HEK293 (cell line): ENCODE results near the gene PLCH2.
A peak's percentile ranks its signal among the peaks of the same experiment; 100 is the strongest.

Experiments used
- EGR2 ChIP-seq: fragments of 450-650 bp; formaldehyde crosslinking; IDR thresholded peaks from 2 replicates; pipeline ENCODE4 v1.5.1; 2016; ENCODE audit warnings: low read depth, missing biosample characterization, missing genetic modification characterization
- INSM2 ChIP-seq: fragments of 450-650 bp; formaldehyde crosslinking; IDR thresholded peaks from 2 replicates; pipeline ENCODE4 v1.5.1; 2016; ENCODE audit warnings: missing biosample characterization, missing genetic modification characterization
- KLF8 ChIP-seq: fragments of 450-650 bp; formaldehyde crosslinking; IDR thresholded peaks from 2 replicates; pipeline ENCODE4 v1.5.1; 2016; ENCODE audit warnings: missing biosample characterization, missing genetic modification characterization
- MEIS1 ChIP-seq: sonication (generic); formaldehyde crosslinking; IDR thresholded peaks from 2 replicates; pipeline ENCODE4 v1.8.1; 2022; ENCODE audit warnings: missing genetic modification reagents, mild to moderate bottlenecking, borderline replicate concordance
- PRDM6 ChIP-seq: fragments of 450-650 bp; formaldehyde crosslinking; IDR thresholded peaks from 2 replicates; pipeline ENCODE4 v1.5.1; 2017; ENCODE audit warnings: missing biosample characterization, missing genetic modification characterization
- RBAK ChIP-seq: fragments of 450-650 bp; formaldehyde crosslinking; IDR thresholded peaks from 2 replicates; pipeline ENCODE4 v1.5.1; 2016; ENCODE audit warnings: missing biosample characterization, missing genetic modification characterization
- ZBTB44 ChIP-seq: fragments of 450-650 bp; IDR thresholded peaks from 2 replicates; pipeline ENCODE4 v1.5.1; 2018; ENCODE audit warnings: missing biosample characterization, mild to moderate bottlenecking, missing genetic modification characterization
- ZBTB48 ChIP-seq: fragments of 450-650 bp; formaldehyde crosslinking; IDR thresholded peaks from 2 replicates; pipeline ENCODE4 v1.5.1; 2016; ENCODE audit warnings: missing biosample characterization, missing genetic modification characterization
- ZFP37 ChIP-seq: fragments of 450-650 bp; formaldehyde crosslinking; IDR thresholded peaks from 2 replicates; pipeline ENCODE4 v1.5.1; 2016; ENCODE audit warnings: missing biosample characterization, missing genetic modification characterization
- ZNF26 ChIP-seq: fragments of 450-650 bp; formaldehyde crosslinking; IDR thresholded peaks from 2 replicates; pipeline ENCODE4 v1.5.1; 2016; ENCODE audit warnings: missing biosample characterization, missing genetic modification characterization
- ZNF394 ChIP-seq: fragments of 450-650 bp; formaldehyde crosslinking; IDR thresholded peaks from 2 replicates; pipeline ENCODE4 v1.5.1; 2016; ENCODE audit warnings: missing biosample characterization, missing genetic modification characterization, mild to moderate bottlenecking, moderate library complexity, borderline replicate concordance
- ZNF398 ChIP-seq: fragments of 450-650 bp; formaldehyde crosslinking; IDR thresholded peaks from 2 replicates; pipeline ENCODE4 v1.5.1; 2017; ENCODE audit warnings: missing biosample characterization, missing genetic modification characterization
- ZNF423 ChIP-seq: fragments of 450-650 bp; formaldehyde crosslinking; IDR thresholded peaks from 2 replicates; pipeline ENCODE4 v1.5.1; 2016; ENCODE audit warnings: missing biosample characterization, missing genetic modification characterization
- ZNF514 ChIP-seq: fragments of 450-650 bp; formaldehyde crosslinking; IDR thresholded peaks from 2 replicates; pipeline ENCODE4 v1.5.1; 2016; ENCODE audit warnings: missing biosample characterization, missing genetic modification characterization
- ZNF549 ChIP-seq: fragments of 450-650 bp; IDR thresholded peaks from 2 replicates; pipeline ENCODE4 v1.5.1; 2018; ENCODE audit warnings: missing biosample characterization, missing genetic modification characterization, mild to moderate bottlenecking, inconsistent platforms, moderate library complexity
- ZNF600 ChIP-seq: fragments of 450-650 bp; formaldehyde crosslinking; IDR thresholded peaks from 2 replicates; pipeline ENCODE4 v1.5.1; 2016; ENCODE audit warnings: missing biosample characterization, missing genetic modification characterization
- ZNF626 ChIP-seq: fragments of 450-650 bp; sonication (Bioruptor Pico); formaldehyde crosslinking; IDR thresholded peaks from 2 replicates; pipeline ENCODE4 v1.5.1; 2018; ENCODE audit warnings: missing biosample characterization, missing genetic modification characterization, inconsistent platforms
- ZSCAN16 ChIP-seq: fragments of 450-650 bp; formaldehyde crosslinking; IDR thresholded peaks from 2 replicates; pipeline ENCODE4 v1.5.1; 2016; ENCODE audit warnings: missing biosample characterization, missing genetic modification characterization
- TF ChIP-seq, protein P1 (sequence below): fragments of 450-650 bp; formaldehyde crosslinking; IDR thresholded peaks from 2 replicates; pipeline ENCODE4 v1.5.1; 2016; ENCODE audit warnings: missing biosample characterization, missing genetic modification characterization, borderline replicate concordance
- TF ChIP-seq, protein P2 (sequence below): fragments of 450-650 bp; formaldehyde crosslinking; IDR thresholded peaks from 2 replicates; pipeline ENCODE4 v1.5.1; 2016; ENCODE audit warnings: missing biosample characterization, missing genetic modification characterization
- TF ChIP-seq, protein P3 (sequence below): fragments of 450-650 bp; formaldehyde crosslinking; IDR thresholded peaks from 2 replicates; pipeline ENCODE4 v1.5.1; 2016; ENCODE audit warnings: missing biosample characterization, missing genetic modification characterization

PLCH2 gene

GRCh38 chr1:2466958-2467554 is 9.0 kb upstream of the PLCH2 start (continued):
- TF ChIP-seq, protein P1, sequence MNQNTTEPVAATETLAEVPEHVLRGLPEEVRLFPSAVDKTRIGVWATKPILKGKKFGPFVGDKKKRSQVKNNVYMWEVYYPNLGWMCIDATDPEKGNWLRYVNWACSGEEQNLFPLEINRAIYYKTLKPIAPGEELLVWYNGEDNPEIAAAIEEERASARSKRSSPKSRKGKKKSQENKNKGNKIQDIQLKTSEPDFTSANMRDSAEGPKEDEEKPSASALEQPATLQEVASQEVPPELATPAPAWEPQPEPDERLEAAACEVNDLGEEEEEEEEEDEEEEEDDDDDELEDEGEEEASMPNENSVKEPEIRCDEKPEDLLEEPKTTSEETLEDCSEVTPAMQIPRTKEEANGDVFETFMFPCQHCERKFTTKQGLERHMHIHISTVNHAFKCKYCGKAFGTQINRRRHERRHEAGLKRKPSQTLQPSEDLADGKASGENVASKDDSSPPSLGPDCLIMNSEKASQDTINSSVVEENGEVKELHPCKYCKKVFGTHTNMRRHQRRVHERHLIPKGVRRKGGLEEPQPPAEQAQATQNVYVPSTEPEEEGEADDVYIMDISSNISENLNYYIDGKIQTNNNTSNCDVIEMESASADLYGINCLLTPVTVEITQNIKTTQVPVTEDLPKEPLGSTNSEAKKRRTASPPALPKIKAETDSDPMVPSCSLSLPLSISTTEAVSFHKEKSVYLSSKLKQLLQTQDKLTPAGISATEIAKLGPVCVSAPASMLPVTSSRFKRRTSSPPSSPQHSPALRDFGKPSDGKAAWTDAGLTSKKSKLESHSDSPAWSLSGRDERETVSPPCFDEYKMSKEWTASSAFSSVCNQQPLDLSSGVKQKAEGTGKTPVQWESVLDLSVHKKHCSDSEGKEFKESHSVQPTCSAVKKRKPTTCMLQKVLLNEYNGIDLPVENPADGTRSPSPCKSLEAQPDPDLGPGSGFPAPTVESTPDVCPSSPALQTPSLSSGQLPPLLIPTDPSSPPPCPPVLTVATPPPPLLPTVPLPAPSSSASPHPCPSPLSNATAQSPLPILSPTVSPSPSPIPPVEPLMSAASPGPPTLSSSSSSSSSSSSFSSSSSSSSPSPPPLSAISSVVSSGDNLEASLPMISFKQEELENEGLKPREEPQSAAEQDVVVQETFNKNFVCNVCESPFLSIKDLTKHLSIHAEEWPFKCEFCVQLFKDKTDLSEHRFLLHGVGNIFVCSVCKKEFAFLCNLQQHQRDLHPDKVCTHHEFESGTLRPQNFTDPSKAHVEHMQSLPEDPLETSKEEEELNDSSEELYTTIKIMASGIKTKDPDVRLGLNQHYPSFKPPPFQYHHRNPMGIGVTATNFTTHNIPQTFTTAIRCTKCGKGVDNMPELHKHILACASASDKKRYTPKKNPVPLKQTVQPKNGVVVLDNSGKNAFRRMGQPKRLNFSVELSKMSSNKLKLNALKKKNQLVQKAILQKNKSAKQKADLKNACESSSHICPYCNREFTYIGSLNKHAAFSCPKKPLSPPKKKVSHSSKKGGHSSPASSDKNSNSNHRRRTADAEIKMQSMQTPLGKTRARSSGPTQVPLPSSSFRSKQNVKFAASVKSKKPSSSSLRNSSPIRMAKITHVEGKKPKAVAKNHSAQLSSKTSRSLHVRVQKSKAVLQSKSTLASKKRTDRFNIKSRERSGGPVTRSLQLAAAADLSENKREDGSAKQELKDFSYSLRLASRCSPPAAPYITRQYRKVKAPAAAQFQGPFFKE: no peak
- TF ChIP-seq, protein P2, sequence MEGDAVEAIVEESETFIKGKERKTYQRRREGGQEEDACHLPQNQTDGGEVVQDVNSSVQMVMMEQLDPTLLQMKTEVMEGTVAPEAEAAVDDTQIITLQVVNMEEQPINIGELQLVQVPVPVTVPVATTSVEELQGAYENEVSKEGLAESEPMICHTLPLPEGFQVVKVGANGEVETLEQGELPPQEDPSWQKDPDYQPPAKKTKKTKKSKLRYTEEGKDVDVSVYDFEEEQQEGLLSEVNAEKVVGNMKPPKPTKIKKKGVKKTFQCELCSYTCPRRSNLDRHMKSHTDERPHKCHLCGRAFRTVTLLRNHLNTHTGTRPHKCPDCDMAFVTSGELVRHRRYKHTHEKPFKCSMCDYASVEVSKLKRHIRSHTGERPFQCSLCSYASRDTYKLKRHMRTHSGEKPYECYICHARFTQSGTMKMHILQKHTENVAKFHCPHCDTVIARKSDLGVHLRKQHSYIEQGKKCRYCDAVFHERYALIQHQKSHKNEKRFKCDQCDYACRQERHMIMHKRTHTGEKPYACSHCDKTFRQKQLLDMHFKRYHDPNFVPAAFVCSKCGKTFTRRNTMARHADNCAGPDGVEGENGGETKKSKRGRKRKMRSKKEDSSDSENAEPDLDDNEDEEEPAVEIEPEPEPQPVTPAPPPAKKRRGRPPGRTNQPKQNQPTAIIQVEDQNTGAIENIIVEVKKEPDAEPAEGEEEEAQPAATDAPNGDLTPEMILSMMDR (tag by site-specific recombination): no peak
- TF ChIP-seq ZNF394 (tag by site-specific recombination) (no peak), ZFP37 (tag by site-specific recombination) (no peak), ZNF26 (tag by site-specific recombination) (no peak), ZNF626 (tag by site-specific recombination) (no peak), ZSCAN16 (tag by site-specific recombination) (no peak), ZBTB48 (tag by site-specific recombination) (no peak), ZNF423 (tag by site-specific recombination) (no peak), ZNF398 (tag by site-specific recombination) (no peak), ZNF514 (tag by site-specific recombination) (no peak), ZNF600 (tag by site-specific recombination) (no peak), RBAK (tag by site-specific recombination) (no peak), MEIS1 (no peak), INSM2 (no peak), ZNF549 (no peak), EGR2 (tag by site-specific recombination) (no peak), ZBTB44 (tag by site-specific recombination) (no peak), PRDM6 (no peak), KLF8 (tag by site-specific recombination) (peak; percentile 57; the same call in 1 of the 2 replicates)
- TF ChIP-seq, protein P3, sequence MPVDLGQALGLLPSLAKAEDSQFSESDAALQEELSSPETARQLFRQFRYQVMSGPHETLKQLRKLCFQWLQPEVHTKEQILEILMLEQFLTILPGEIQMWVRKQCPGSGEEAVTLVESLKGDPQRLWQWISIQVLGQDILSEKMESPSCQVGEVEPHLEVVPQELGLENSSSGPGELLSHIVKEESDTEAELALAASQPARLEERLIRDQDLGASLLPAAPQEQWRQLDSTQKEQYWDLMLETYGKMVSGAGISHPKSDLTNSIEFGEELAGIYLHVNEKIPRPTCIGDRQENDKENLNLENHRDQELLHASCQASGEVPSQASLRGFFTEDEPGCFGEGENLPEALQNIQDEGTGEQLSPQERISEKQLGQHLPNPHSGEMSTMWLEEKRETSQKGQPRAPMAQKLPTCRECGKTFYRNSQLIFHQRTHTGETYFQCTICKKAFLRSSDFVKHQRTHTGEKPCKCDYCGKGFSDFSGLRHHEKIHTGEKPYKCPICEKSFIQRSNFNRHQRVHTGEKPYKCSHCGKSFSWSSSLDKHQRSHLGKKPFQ: no peak
